ENCODE data around the gene BCO1.

The BCO1 gene

DNA sequence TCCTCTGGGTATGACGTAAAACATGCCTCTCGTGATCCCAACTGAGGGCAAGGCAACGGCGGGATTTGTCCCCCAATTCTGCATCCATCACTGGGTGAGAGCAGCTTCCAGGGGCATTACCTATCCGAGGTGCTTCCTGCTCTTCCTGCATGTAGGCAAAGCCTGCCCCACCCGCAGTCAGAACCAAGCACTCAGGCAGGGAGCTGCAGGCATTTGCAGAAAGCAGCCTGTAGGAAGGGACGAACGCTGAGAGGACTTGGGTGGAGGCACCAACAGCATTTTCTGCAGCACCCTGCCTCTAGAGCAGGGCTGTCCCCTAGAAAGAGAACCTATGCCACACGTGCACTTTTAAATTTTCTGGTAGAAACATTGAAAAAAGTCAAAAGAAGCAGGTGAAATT is 5.5 kb downstream of the BCO1 start:
- Mint-ChIP-seq H3K27ac (no peak overlapping the region), H3K27me3 (ENCODE audit: low read depth) (peaks cover 2% of the 10 kb centered on the region), H3K9me3 (no peaks in the 10 kb centered on the region), H3K4me1 (ENCODE audit: low read depth) (no peaks in the 10 kb centered on the region), H3K4me3 (no peak overlapping the region), H3K36me3 (ENCODE audit: low read depth) (no peaks in the 10 kb centered on the region)
- no peak for DNase-seq (ENCODE audit: low spot score)

DNA sequence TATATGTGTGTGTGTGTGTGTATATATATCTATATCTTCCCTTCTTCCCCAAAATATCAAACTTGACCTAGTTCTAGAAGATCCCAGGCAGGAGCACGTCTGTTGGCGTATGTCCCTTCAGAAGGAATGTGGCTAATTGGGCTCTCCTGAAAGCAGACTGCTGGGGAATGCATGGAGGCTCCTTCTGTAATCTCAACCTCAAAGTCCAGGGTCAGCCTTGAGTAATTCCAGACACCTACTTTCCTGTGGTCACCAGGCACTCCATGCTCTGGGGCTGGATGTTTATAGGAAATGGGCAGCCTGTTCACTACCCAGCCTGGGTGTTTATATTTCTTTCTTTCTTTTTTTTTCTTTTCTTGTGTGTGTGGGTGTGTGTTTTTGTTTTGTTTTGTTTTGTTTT is 13.4 kb downstream of the BCO1 start:
- no peaks in the 10 kb centered on the region for H3K27me3 Mint-ChIP-seq (ENCODE audit: low read depth)
- no peaks in the 10 kb centered on the region for H3K4me1 Mint-ChIP-seq (ENCODE audit: low read depth)
- H3K4me3 Mint-ChIP-seq: no peak overlapping the region

DNA sequence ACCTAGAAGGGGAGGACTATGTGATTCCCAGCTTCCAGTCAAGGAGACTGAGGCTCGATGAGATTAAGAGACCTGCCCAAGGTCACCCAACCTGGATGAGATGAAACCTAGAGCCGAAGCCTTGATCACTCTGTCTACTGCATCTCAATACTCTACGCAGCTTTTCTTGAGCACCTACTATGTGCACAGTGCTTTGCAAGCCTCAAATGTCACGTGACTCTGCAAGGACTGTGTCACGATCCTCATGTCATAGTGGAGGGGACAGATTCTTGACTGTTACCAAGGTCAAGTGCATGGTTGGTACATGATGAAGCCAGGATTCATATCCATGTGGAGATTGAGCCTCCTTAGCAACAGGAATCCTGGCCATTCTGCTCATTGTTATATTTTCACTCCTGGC is 14.7 kb downstream of the BCO1 start:
- no peaks in the 10 kb centered on the region for H3K4me1 Mint-ChIP-seq (ENCODE audit: low read depth)
- H3K27me3 Mint-ChIP-seq (ENCODE audit: low read depth): no peaks in the 10 kb centered on the region
- no peak overlapping the region for H3K4me3 Mint-ChIP-seq
- H3K27ac Mint-ChIP-seq: no peak overlapping the region
- H3K9me3 Mint-ChIP-seq: no peaks in the 10 kb centered on the region
- H3K36me3 Mint-ChIP-seq (ENCODE audit: low read depth): no peaks in the 10 kb centered on the region
- no peak for DNase-seq (ENCODE audit: low spot score)

More for the DNA sequence above, 13.4 kb downstream of the BCO1 start:
- no peak for DNase-seq (ENCODE audit: low spot score)
- no peaks in the 10 kb centered on the region for H3K9me3 Mint-ChIP-seq
- no peaks in the 10 kb centered on the region for H3K36me3 Mint-ChIP-seq (ENCODE audit: low read depth)
- no peak overlapping the region for H3K27ac Mint-ChIP-seq

DNA sequence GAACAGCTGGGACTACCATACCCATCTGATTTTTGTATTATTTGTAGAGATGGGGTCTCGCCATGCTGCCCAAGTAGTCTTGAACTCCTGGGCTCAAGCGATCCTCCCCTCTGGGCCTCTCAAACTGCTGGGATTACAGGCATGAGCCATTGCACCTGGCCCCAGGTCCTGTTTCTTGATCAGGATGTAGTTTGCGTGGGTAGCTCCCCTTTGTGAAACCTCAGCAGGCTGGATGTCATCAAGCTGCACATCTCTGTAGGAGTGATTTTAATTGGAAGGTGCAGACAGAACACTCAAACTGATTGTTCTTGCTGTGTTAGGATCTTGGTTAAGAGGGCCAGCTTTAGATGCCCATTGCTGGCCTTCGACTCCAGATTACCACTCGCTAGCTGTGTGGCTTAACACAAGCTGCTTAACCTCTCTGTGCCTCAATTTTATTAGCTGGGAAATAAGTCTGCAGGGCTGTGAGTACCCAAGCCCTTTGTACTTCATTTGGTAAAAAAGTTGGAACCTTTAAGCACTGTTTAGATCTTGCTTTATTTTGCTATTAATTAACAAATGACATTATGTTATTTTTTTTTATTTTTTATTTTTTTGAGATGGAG is 16.5 kb downstream of the BCO1 start:
- Mint-ChIP-seq H3K4me3 (no peak overlapping the region), H3K9me3 (no peaks in the 10 kb centered on the region), H3K4me1 (ENCODE audit: low read depth) (no peaks in the 10 kb centered on the region), H3K36me3 (ENCODE audit: low read depth) (no peaks in the 10 kb centered on the region), H3K27me3 (ENCODE audit: low read depth) (no peaks in the 10 kb centered on the region), H3K27ac (no peak overlapping the region)
- no peak for DNase-seq (ENCODE audit: low spot score)

DNA sequence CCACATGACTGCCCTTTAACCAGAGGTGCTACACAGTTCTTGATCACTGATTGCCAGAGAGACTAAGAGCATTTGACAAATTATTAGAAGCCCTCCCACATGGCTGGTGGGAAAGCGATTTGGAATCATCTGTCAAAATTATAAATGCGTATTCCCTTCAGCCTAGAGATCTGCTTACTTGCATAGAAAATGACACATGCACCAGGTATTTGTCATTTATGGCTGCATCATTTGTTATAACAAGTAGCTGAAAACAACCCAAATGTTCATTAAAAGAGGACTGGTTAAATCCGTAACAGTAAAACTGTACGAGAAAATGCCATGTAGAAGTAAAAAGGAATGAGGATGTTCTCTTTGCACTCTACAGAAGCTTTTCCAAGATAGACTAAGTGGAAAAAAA is 21.4 kb downstream of the BCO1 start:
- Mint-ChIP-seq H3K36me3 (ENCODE audit: low read depth) (no peaks in the 10 kb centered on the region), H3K4me3 (no peak overlapping the region), H3K4me1 (ENCODE audit: low read depth) (no peaks in the 10 kb centered on the region), H3K27ac (no peak overlapping the region), H3K27me3 (ENCODE audit: low read depth) (no peaks in the 10 kb centered on the region), H3K9me3 (no peaks in the 10 kb centered on the region)
- no peak for DNase-seq (ENCODE audit: low spot score)

DNA sequence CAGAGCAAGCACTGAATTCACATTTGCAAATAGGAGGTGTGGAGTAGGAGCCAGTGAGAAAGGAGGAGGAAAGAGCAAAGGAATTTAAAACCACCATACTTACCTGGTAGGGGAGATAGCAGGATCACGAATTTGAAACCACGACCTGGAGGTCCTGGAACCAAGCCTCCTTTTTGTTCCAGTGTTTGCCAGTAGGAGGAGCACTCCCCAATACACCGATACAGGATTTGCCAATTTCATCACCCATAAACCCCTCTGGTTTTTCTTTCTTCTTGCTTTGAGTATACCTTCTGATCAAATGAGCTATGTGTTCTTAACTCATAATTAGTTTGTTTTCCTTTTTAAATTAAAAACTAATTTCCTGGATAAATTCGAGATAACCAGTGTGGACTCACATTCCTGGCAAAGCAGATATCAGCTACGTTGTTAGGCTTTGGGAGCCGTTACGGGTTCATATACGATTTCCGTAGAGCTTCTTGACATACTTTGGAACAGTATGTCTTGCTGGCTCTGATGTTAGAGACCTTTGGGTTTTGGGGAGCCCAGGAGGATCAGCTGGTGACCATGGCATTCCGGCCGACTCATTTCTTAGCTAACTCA is 22.7 kb downstream of the BCO1 start:
- peak; percentile 6 for DNase-seq (ENCODE audit: low spot score)
- Mint-ChIP-seq H3K4me3 (no peak overlapping the region), H3K27ac (no peak overlapping the region), H3K4me1 (ENCODE audit: low read depth) (no peaks in the 10 kb centered on the region), H3K36me3 (ENCODE audit: low read depth) (no peaks in the 10 kb centered on the region), H3K27me3 (ENCODE audit: low read depth) (no peaks in the 10 kb centered on the region), H3K9me3 (no peaks in the 10 kb centered on the region)

DNA sequence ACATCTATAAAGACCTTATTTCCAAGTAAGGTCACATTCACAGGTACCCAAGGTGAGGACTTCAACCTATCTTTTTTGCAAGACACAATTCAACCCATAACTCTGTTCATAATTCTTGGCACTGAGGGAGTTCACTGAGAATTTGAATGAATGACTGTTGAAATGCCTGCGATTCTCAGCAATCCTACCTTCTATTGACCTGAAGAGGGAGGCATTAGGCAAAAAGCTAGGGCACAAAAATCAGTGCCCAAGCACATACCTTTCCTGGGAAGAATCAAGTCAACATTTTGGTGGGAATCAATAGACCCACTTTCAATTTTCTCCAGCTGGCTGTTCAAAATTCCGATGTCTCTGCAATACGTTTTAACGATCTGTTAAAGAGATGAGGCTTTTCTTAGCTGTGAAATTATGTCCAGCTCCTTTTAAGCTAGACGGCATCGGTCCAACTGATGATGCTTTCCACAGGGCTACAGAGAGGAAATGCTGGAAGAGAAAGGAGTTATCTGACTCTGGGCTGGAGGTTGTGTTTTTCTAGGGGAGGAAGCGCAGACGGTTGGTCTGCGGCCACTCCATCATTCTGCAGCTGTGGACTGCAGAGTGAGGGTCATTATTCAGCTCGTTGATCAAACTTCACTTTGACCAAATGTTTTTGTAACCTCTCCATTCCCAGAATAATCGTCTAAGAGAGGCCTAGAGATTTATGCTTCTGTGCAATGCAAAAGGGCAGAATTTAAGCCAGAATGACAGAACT is 25.2 kb downstream of the BCO1 start:
- H3K27ac Mint-ChIP-seq: no peak overlapping the region
- peaks cover 4% of the 10 kb centered on the region for H3K4me1 Mint-ChIP-seq (ENCODE audit: low read depth)
- H3K4me3 Mint-ChIP-seq: no peak overlapping the region
- no peaks in the 10 kb centered on the region for H3K27me3 Mint-ChIP-seq (ENCODE audit: low read depth)
- no peak for DNase-seq (ENCODE audit: low spot score)
- H3K36me3 Mint-ChIP-seq (ENCODE audit: low read depth): no peaks in the 10 kb centered on the region
- H3K9me3 Mint-ChIP-seq: no peaks in the 10 kb centered on the region

DNA sequence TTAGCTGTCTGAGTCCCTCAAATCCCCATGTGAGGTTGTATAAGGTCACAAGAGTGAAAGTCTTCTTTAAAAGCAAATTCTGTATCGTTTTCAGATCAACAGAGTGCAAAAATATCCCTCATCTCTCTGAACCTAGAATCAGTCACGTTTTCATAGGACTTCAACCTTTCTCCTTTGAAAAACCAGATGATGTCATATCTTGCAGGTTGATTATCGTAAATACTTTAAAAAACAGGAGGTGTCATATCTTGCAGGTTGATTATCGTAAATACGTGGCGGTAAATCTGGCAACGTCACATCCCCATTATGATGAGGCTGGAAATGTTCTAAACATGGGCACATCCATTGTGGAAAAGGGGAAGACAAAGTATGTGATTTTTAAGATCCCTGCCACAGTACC is 25.9 kb downstream of the BCO1 start:
- no peaks in the 10 kb centered on the region for H3K27me3 Mint-ChIP-seq (ENCODE audit: low read depth)
- H3K9me3 Mint-ChIP-seq: no peaks in the 10 kb centered on the region
- H3K4me1 Mint-ChIP-seq (ENCODE audit: low read depth): peaks cover 4% of the 10 kb centered on the region
- DNase-seq (ENCODE audit: low spot score): no peak
- H3K27ac Mint-ChIP-seq: no peak overlapping the region
- H3K4me3 Mint-ChIP-seq: no peak overlapping the region
- no peaks in the 10 kb centered on the region for H3K36me3 Mint-ChIP-seq (ENCODE audit: low read depth)

DNA sequence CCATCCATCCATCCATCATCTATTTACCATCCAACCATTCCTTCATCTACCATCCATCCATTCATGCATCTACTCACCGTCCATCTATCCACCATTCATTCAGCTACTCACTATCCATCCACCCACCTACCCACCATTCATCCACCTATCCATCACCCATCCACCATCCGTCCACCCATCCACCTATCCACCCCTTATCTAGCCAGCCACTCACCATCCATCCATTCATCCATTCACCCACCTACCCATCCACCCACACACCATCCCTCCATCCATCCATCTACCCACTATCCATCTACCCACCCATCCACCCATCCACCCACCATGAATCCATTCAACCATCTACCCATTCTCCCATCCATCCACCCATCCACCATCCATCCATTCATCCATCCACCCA is 26.6 kb downstream of the BCO1 start:
- Mint-ChIP-seq H3K4me3 (no peak overlapping the region), H3K27me3 (ENCODE audit: low read depth) (no peaks in the 10 kb centered on the region), H3K9me3 (no peaks in the 10 kb centered on the region), H3K36me3 (ENCODE audit: low read depth) (no peaks in the 10 kb centered on the region), H3K4me1 (ENCODE audit: low read depth) (peaks cover 4% of the 10 kb centered on the region), H3K27ac (no peak overlapping the region)
- DNase-seq (ENCODE audit: low spot score): no peak

DNA sequence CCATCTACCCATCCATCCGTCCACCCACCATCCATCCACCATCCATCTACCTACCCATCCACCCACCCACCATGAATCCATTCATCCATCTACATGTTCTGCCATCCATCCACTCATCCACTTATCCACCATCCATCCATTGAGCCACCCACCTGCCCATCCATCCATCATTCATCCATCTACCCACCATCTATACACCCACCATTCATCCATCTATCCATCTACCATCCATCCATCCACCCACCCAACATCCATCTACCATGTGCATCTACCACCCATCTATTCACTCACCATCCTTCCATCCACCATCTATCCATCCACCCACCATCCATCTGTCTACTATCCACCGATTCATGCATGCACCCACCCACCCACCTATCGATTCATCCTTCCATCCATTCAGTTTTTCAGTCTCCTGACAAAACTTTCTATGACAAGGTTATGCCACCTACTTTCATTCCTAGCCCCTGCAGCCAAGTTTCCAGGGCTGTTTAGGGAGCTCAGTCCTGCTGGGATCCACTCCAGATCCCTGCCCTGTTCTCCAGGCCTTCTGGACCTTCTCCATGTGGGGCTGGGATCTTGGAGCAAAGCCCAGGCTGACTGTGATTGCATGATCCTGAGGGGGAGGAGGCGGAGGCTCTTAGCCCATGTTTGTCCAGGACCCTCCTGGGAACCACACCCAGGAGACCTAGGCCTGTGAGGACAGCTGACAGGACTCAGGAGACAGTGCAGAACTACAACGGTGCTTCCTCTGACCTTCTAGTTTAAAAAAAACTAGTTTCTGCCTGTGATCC is 27.4 kb downstream of the BCO1 start:
- H3K36me3 Mint-ChIP-seq (ENCODE audit: low read depth): no peaks in the 10 kb centered on the region
- no peaks in the 10 kb centered on the region for H3K9me3 Mint-ChIP-seq
- no peaks in the 10 kb centered on the region for H3K27me3 Mint-ChIP-seq (ENCODE audit: low read depth)
- peaks cover 4% of the 10 kb centered on the region for H3K4me1 Mint-ChIP-seq (ENCODE audit: low read depth)
- H3K4me3 Mint-ChIP-seq: no peak overlapping the region
- no peak overlapping the region for H3K27ac Mint-ChIP-seq
- no peak for DNase-seq (ENCODE audit: low spot score)

DNA sequence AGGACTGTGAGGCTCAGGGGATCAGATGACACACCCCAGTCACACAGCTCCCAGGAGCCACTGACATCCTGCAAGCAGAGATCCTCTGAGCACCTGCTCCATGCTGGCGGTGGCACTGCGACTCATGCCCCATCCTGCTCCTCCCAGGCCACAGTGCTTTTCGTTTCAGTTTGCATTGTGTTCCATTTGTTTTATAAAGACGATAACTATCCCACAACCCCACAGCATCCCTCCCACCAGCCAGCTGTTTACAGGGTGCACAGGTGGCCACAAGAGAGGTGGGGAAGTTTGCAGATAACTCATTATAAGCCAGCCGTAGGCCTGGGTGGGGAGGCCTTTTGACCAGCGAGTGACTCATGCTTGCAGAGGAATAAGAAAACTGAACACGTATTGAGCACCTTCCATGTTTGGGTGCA is 28.2 kb downstream of the BCO1 start:
- no peaks in the 10 kb centered on the region for H3K27me3 Mint-ChIP-seq (ENCODE audit: low read depth)
- H3K4me3 Mint-ChIP-seq: peak overlapping the region; percentile 24
- DNase-seq (ENCODE audit: low spot score): peak; percentile 48
- peaks cover 4% of the 10 kb centered on the region for H3K4me1 Mint-ChIP-seq (ENCODE audit: low read depth)
- no peaks in the 10 kb centered on the region for H3K9me3 Mint-ChIP-seq
- H3K27ac Mint-ChIP-seq: no peak overlapping the region
- H3K36me3 Mint-ChIP-seq (ENCODE audit: low read depth): no peaks in the 10 kb centered on the region

DNA sequence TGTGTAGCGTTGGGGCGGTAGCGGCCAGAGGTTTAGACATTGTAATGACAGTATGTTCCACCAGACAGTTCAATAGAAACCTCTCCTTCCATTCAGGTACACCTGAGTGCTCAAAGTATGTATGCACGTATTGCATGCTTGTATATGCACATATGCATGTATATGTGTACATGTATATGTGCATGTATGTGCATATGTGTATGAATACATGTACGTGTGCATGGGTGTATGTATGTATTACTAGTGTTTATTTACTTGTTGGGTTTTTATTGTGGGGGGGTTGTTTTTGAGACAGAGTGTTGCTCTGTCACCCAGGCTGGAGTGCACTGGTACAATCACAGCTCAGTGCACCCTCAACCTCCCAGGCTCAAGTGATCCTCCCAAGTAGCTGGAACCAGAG is 30.0 kb downstream of the BCO1 start:
- no peaks in the 10 kb centered on the region for H3K9me3 Mint-ChIP-seq
- no peaks in the 10 kb centered on the region for H3K36me3 Mint-ChIP-seq (ENCODE audit: low read depth)
- H3K27me3 Mint-ChIP-seq (ENCODE audit: low read depth): no peaks in the 10 kb centered on the region
- no peak for DNase-seq (ENCODE audit: low spot score)
- peaks cover 4% of the 10 kb centered on the region for H3K4me1 Mint-ChIP-seq (ENCODE audit: low read depth)
- no peak overlapping the region for H3K27ac Mint-ChIP-seq
- no peak overlapping the region for H3K4me3 Mint-ChIP-seq

DNA sequence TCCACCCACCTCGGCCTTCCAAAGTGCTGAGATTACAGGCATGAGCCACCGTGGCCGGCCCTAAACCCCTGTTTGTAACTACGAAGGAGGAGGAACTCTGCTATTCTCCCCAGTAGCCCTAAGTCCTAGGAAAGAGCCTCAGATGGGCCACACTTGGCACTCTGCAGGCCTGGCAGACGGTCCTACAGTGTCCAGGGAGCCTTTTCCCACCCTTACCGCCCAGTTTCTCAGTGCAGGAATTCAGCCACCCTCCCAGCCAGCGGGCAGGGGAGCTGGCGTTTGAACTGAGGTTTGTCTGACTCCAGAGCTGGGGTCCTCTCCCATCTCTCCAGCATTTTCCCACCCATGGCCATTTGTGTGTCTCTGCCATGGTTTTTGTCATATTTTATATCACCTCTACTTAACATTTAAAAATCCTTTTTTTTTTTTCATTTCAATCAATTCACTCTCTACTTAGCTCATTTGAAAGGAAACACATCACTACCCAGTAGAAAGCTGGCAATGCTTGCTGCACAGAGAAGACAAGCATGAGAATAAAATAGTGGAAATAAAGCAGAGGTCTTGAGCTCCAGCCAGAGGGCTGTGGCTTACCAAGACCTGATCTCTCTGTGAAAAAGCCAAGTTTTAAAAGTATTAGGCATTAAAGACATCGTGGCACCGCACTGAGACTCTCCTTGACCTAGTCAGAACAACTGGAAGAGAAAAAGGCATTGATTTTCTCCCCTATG is 34.9 kb downstream of the BCO1 start:
- no peak for DNase-seq (ENCODE audit: low spot score)
- Mint-ChIP-seq H3K9me3 (no peaks in the 10 kb centered on the region), H3K36me3 (ENCODE audit: low read depth) (no peaks in the 10 kb centered on the region), H3K4me3 (no peak overlapping the region), H3K4me1 (ENCODE audit: low read depth) (no peaks in the 10 kb centered on the region), H3K27ac (no peak overlapping the region), H3K27me3 (ENCODE audit: low read depth) (no peaks in the 10 kb centered on the region)
